ENCODE data around the gene TRIM33. TPM values are rescaled to one million over a fixed set of nuclear protein-coding genes. Genes with fewer than 3 reads are reported as not detected.

TRIM33 gene
- total and polyA plus RNA-seq, 2 donors (not counting 1 experiment from before 2014, with no cell fraction given): 13.7 to 61.0 TPM

DNA sequence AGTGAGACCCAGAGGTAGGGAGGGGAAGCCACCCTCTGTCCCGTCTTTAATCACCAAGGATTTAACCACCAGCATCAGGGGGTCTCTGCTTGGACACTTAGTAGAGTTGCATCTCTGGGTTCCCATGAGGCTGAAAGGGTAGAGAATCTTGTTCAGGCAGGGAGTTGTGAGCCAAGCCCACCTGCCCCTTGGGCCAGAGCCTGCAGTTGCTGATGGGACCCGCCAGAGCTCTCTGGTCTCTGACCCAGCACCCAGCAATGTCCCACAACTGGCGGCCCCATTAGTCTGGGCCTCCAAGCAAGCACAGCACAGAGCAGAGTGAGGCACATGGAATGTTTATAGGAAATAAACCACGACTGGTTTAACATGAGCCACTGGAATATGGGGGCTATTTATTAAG lies 166.3 kb downstream of the TRIM33 start:
- Mint-ChIP-seq H3K9me3 (ENCODE audit: insufficient read depth) (no peaks in the 10 kb centered on the region), H3K4me1 (peaks cover 10% of the 10 kb centered on the region), H3K4me3 (no peak overlapping the region), H3K27ac (no peak overlapping the region), H3K27me3 (peaks cover 23% of the 10 kb centered on the region)
- Histone ChIP-seq H3K27ac (ENCODE audit: low read length in 2 of 2) (no peak overlapping the region), H3K9ac (ENCODE audit: low read length) (no peak overlapping the region), H3K36me3 (replicated peaks in 1 of 2; ENCODE audit: control extremely low read depth in 1 of 2, control insufficient read depth in 1 of 2, extremely low read depth in 1 of 2, insufficient read depth in 2 of 2, low read length in 1 of 2) (no peaks in the 10 kb centered on the region), H3K4me3 (ENCODE audit: control extremely low read depth in 1 of 5, extremely low read depth in 1 of 5, insufficient read depth in 1 of 5, low read depth in 2 of 5, low read length in 4 of 5) (no peak overlapping the region), H3K27me3 (replicated peaks in 1 of 4; ENCODE audit: control extremely low read depth in 1 of 4, control insufficient read depth in 3 of 4, insufficient read depth in 4 of 4, low read length in 3 of 4) (peaks cover 0 to 9% (median under 1%) of the 10 kb centered on the region in 4 experiments), H3K79me2 (ENCODE audit: control insufficient read depth, insufficient read depth, low read length) (no peaks in the 10 kb centered on the region), H3K4me2 (replicated peaks; ENCODE audit: low read depth, low read length, poor library complexity, severe bottlenecking) (no peak overlapping the region), H3K4me1 (ENCODE audit: control insufficient read depth in 2 of 2, insufficient read depth in 2 of 2, low read length in 2 of 2) (peaks cover 0 to 13% of the 10 kb centered on the region in 2 donors), H2AFZ (ENCODE audit: insufficient read depth, low read depth, low read length, poor library complexity, severe bottlenecking) (no peak overlapping the region), H4K20me1 (ENCODE audit: control insufficient read depth, insufficient read depth, low read length, poor library complexity, severe bottlenecking) (no peaks in the 10 kb centered on the region), H3K9me3 (ENCODE audit: control extremely low read depth in 1 of 3, control insufficient read depth in 2 of 3, insufficient read depth in 1 of 3, low read length in 2 of 3) (no peaks in the 10 kb centered on the region)
- intact Hi-C loops (cut with micrococcal nuclease): loop anchor here (5.0 to 10.0 kb wide), 2 partner anchors 532 to 1630 kb away; partner anchors contain the start of genes PPM1J and RSBN1
- 100% methylated on average over 2 of the region's 4 CpGs for WGBS (ENCODE audit: insufficient coverage)
- POLR2A ChIA-PET: no interaction called here
- CTCF ChIA-PET: no interaction called here
- DNase-seq: no peak
- TF ChIP-seq EZH2 (IDR thresholded peaks at IDR 0.05; ENCODE audit: borderline replicate concordance, insufficient read depth, low read depth, low read length, poor library complexity, severe bottlenecking): no peak
- TF ChIP-seq, protein P1, sequence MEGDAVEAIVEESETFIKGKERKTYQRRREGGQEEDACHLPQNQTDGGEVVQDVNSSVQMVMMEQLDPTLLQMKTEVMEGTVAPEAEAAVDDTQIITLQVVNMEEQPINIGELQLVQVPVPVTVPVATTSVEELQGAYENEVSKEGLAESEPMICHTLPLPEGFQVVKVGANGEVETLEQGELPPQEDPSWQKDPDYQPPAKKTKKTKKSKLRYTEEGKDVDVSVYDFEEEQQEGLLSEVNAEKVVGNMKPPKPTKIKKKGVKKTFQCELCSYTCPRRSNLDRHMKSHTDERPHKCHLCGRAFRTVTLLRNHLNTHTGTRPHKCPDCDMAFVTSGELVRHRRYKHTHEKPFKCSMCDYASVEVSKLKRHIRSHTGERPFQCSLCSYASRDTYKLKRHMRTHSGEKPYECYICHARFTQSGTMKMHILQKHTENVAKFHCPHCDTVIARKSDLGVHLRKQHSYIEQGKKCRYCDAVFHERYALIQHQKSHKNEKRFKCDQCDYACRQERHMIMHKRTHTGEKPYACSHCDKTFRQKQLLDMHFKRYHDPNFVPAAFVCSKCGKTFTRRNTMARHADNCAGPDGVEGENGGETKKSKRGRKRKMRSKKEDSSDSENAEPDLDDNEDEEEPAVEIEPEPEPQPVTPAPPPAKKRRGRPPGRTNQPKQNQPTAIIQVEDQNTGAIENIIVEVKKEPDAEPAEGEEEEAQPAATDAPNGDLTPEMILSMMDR (IDR thresholded peaks at IDR 0.05): no peak
- ATAC-seq (ENCODE audit: low read depth): no peak

Small RNAs within 50 kb of the gene (small RNA-seq; reads per million reads assigned to genes)
- not detected for gene RF00019 (ENCODE audit: insufficient read length, low read depth, low replicate concordance)

Other genes with a start within 250 kb of the TRIM33 start
- gene BCAS2, start 70.4 kb upstream of the TRIM33 start, total RNA-seq: 27.6 and 30.6 TPM in 2 replicates
- 43.8 and 118 TPM in 2 replicates for gene BCAS2, start 70.4 kb upstream of the TRIM33 start, polyA plus RNA-seq
- 0.76 and 0.87 TPM in 2 replicates for gene DENND2C, start 158.8 kb upstream of the TRIM33 start, total RNA-seq
- 0.18 and 0.27 TPM in 2 replicates for gene DENND2C, start 158.8 kb upstream of the TRIM33 start, polyA plus RNA-seq
- gene AMPD1, start 184.3 kb upstream of the TRIM33 start, total RNA-seq: not detected in 2 replicates
- 0.04 and 0.18 TPM in 2 replicates for gene AMPD1, start 184.3 kb upstream of the TRIM33 start, polyA plus RNA-seq
- 35.0 and 35.3 TPM in 2 replicates for gene NRAS, start 205.6 kb upstream of the TRIM33 start, total RNA-seq
- gene NRAS, start 205.6 kb upstream of the TRIM33 start, polyA plus RNA-seq: 9.8 and 27.8 TPM in 2 replicates
- 443 and 454 TPM in 2 replicates for gene CSDE1, start 246.8 kb upstream of the TRIM33 start, total RNA-seq
- 114 and 194 TPM in 2 replicates for gene CSDE1, start 246.8 kb upstream of the TRIM33 start, polyA plus RNA-seq

All from B cell (primary cell).